C4-2B (cell line): ENCODE measurements around the gene HLF.

Source experiments
- H3K27ac ChIP-seq: fragments of 450-650 bp; 2 replicates; pipeline ENCODE4 v1.5.1; 2017
- ZFX ChIP-seq: fragments of 450-650 bp; IDR thresholded peaks from 2 replicates; pipeline ENCODE4 v1.6.1; 2017
- TF ChIP-seq, protein P1 (sequence below): fragments of 450-650 bp; conservative IDR thresholded peaks from 2 replicates; pipeline ENCODE4 v1.5.1; 2017; ENCODE audit warnings: mild to moderate bottlenecking

Gene HLF

DNA sequence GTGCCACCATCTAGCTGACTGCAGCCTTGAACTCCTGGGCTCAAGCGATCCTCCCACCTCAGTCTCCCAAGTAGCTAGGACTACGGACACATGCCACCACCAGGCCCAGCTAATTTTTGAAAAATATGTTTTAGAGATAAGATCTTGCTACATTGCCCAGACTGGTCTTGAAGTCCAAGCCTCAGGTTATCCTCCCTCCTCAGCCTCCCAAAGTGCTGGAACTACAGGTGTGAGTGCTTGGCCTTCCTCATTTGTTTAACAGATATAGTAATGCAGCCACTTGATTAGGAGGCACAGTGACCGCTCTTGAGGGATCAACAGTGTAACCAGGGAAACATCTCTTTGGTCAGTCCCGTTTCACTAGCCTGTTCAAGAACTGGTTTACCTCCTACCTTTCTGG is 35.1 kb downstream of the HLF start:
- H3K27ac ChIP-seq = no peak overlapping the region
- TF ChIP-seq, protein P1, sequence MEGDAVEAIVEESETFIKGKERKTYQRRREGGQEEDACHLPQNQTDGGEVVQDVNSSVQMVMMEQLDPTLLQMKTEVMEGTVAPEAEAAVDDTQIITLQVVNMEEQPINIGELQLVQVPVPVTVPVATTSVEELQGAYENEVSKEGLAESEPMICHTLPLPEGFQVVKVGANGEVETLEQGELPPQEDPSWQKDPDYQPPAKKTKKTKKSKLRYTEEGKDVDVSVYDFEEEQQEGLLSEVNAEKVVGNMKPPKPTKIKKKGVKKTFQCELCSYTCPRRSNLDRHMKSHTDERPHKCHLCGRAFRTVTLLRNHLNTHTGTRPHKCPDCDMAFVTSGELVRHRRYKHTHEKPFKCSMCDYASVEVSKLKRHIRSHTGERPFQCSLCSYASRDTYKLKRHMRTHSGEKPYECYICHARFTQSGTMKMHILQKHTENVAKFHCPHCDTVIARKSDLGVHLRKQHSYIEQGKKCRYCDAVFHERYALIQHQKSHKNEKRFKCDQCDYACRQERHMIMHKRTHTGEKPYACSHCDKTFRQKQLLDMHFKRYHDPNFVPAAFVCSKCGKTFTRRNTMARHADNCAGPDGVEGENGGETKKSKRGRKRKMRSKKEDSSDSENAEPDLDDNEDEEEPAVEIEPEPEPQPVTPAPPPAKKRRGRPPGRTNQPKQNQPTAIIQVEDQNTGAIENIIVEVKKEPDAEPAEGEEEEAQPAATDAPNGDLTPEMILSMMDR = no peak
- no peak for TF ChIP-seq ZFX

DNA sequence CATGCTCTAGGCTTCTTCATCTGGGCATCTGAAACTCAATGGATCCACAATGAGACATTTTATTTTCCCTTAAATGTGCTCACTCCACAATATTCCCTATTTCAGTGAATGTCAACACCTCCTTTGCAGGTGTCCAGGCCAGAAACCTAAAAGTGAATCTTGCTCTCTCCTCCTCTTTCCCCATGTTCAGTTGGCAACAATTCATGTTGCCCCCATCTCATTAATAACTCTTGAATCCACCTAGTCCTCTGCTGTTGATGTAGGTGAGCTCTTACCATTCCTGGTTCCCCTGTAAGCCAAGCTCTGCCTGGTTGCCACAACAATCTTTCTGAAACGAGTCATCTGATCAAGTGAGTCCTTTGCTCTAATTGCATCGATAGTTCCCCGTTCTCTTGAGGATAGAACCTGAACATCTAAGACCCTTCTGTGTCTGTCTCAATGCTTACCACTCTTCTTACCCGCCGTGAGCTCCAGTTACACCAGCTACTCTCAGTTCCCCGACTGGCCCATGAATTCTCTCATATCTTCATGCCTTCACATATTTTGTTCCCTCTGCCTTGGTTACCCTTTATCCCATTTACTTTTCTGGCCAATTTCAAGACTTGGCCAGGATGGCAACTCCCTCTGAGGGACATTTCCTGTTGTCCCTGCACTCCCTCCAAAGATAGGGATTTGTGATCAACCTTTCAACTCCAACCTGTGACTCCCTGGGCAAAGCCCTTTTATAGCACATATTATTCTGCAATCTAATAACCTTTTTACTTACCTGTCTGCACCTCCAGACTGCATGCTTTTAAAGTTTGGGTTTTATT is 35.9 kb downstream of the HLF start:
- H3K27ac ChIP-seq = no peak overlapping the region
- TF ChIP-seq, protein P1 = no peak
- no peak for TF ChIP-seq ZFX

DNA sequence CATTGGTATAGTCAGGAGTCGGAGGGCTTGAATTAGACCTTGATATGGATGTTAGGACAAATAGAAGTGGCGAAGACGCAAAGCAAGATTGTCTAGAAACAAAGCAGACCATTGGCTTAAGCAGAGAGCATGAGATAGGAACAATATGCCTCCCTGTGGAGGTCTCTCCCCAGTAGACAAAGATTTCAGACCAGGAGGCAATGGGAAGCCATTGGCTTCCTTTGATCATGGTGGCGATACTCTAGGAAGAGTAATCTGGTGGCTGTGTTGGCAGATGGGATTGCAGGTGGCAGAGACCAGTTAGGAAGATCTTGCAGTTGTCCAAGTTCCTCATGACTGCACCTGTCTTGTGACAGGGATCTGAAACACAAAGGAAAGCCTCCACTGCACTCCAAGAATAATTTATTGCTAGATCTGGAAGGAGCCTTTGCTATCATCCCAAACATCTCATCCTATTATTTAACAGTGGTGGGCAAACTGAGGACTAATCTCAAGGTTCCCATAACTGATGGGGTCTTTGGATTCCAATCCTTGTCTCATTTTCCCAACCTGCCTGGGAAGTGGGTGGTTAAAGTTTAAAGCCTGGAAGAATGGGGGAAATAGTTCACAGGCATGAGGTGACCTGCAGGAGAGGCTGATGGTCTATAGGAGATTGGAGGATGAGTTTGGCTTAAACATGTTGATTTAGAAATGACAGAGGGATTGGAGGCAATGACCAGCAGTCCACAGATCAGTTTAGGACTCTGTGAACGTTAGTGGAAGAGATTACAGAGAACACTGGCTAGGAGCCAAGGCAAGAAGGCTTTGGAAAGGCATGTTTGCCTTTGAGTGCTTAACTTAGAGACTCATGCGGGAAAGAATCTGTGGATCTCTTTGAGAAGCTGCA is 37.0 kb downstream of the HLF start:
- no peak for TF ChIP-seq ZFX
- TF ChIP-seq, protein P1 = no peak
- H3K27ac ChIP-seq = no peak overlapping the region

DNA sequence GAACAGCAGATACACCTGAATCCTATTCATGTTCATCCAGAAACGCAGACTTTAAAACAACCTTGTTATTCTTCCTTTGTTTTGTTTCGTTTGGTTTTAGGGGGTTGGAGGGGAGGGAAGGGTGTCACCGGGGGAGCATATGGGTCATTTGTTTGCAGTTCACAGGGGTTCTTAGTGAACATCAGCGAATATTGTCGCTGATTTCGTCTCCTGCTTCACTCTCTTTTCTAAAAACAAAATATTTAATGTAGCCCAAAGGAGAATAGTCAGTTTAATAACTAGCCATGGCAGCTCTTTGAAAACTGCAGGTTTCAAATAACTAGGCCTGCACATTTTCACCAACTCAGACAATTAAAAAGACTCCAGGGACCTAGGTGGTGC is 37.6 kb downstream of the HLF start:
- H3K27ac ChIP-seq = no peak overlapping the region
- no peak for TF ChIP-seq ZFX
- TF ChIP-seq, protein P1 = no peak

DNA sequence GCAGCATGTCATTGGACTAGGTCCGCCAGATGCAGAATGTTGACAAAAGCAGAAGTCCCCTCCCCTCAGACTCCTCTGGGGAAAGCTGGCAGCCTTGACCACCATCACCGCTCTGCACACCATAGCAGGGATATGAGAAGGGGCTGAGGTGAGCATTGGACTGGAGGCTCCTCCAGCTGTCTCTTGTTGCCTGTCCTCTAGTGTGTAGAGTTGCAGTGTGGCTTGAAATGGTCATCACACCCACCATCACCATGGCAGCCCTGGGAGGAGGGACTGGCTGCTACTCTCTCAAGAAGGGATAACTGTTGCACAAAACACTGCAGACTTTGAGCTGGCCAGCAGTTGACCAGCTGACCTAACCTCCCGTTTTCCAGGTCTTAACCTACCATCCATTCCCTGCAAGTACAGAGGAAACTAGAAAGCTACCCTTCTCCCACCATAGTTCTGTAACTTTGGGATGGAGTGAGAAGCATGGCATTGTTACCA is 38.3 kb downstream of the HLF start:
- H3K27ac ChIP-seq = no peak overlapping the region
- TF ChIP-seq ZFX = no peak
- TF ChIP-seq, protein P1 = no peak

DNA sequence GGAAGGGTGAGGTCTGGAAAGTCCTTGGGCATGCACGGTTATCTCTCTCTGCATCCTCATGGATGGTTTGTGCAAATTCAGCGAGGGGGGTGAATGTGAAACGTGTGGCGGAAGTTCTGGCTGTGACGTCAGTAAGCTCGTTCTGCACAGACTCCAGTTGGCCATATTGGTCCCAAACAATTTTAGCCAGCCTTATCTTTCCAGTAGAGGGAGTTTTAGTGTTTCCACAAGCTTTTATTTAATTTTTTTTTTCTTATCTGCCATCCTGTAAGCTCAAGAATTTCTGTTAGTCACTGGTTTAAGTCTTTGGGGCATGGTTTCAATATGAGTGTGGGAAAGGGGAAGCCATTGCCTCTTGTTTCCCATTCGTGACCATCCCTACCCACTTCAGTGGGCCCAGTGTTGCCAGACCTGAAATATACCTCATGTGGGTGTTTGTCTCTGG is 39.0 kb downstream of the HLF start:
- H3K27ac ChIP-seq = no peak overlapping the region
- TF ChIP-seq, protein P1 = no peak
- no peak for TF ChIP-seq ZFX
